GM15510 (cell line): ENCODE measurements around the gene KLHL42.

Source experiments
- POLR2A ChIP-seq: IDR thresholded peaks from 3 replicates; pipeline ENCODE4 v1.6.1; 2011; ENCODE audit warnings: borderline replicate concordance; ENCODE audit not compliant: insufficient read length; ENCODE audit errors: extremely low read depth

Gene KLHL42

GRCh38 chr12:27779920-27780611, at the start of gene KLHL42, which contains the start of gene MANSC4:
KLHL42 (plus strand) TSS chr12:27780233; CDS start chr12:27780331, 98 bp downstream.
MANSC4 (minus strand) TSS chr12:27780236; CDS start chr12:27771276, 8,960 bp downstream.
- peak; percentile 73 for TF ChIP-seq POLR2A

GRCh38 chr12:27732281-27732680, 47.8 kb upstream of the KLHL42 start:
- no peak for TF ChIP-seq POLR2A

GRCh38 chr12:27733052-27733656, 46.9 kb upstream of the KLHL42 start:
- no peak for TF ChIP-seq POLR2A

GRCh38 chr12:27733791-27734190, 46.2 kb upstream of the KLHL42 start:
- TF ChIP-seq POLR2A: no peak

- no peak for TF ChIP-seq POLR2A
These were observed 36.4 kb upstream of the KLHL42 start for GRCh38 chr12:27743601-27744000.

DNA sequence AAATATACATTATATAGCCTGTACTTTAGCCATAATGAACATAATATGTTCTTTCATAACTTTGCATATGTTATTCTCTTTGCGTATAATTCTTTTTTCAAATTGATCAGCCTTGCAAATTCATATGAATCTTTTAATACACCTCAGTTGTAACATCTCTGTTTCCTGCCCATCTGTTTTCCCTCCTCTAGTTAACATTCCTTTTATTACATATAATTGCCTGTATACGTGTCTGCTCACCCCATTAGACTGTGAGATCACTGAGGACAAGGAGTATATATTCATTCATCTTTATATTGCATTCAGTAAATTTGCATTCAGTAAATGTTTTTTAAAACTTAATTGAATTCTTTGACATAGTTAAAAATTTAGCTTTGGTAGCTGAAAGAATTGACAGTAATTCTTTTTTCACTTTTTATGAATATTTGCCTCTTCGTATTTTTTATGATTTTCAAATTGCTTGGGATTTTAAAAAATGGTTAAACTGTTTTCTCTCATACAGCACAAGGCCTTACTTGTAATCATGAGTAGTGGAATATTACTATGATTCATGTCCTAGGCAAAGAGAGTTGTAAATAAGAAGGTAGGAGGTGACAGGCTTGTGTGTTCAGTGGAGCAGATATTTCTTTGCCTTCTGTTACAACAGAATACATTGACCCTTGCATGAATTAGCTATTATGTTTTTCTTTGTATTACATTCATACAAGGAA, 32.8 kb upstream of the KLHL42 start:
- no peak for TF ChIP-seq POLR2A

- TF ChIP-seq POLR2A: no peak
These were observed 28.5 kb upstream of the KLHL42 start for GRCh38 chr12:27751386-27752047.

DNA sequence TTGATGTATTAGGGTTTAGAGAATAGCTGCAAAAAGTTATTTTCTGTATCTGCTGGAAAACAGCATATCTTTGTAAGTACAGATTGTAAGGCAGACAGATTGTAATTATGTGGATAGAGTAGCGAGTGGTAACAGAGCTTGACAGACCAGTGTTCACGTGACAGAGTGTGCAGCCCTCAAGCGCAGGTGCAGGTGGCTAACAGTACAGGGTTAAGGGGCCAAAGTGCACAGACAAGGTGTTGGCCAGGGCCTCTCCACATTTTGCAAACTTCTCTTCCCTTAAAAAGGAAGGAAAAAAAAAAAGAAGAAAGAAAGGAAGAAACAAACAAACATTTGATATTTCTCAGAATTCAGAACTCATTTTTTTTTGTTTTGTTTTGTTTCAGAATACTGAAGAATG, 25.2 kb upstream of the KLHL42 start:
- TF ChIP-seq POLR2A: no peak

DNA sequence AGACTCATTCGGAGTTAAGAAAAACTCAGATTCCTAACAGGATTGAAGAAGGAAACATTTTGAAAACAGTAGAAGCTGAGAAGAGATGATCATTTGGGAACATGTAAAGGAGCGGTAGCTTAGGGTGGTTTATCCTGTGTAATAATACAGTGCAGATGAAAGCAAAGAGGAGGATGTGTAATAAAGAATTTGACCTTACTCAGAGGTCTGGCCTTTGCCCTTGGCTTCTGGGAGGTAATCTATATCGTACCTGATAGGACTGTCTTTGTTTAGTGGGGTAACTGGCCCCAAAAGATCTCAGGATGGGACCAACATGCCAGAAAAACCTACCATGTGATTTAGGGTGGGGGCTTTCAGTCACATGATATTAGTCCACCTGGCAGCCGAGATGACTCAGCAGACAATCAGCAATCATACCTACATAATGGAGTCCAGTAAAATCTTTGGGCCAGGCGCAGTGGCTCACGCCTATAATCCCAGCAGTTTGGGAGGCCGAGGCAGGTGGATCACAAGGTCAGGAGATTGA, 23.3 kb upstream of the KLHL42 start:
- TF ChIP-seq POLR2A: no peak

- no peak for TF ChIP-seq POLR2A
These were observed 17.3 kb upstream of the KLHL42 start for GRCh38 chr12:27762757-27763156.

- TF ChIP-seq POLR2A: no peak
These were observed 13.4 kb upstream of the KLHL42 start for GRCh38 chr12:27766587-27766986.

DNA sequence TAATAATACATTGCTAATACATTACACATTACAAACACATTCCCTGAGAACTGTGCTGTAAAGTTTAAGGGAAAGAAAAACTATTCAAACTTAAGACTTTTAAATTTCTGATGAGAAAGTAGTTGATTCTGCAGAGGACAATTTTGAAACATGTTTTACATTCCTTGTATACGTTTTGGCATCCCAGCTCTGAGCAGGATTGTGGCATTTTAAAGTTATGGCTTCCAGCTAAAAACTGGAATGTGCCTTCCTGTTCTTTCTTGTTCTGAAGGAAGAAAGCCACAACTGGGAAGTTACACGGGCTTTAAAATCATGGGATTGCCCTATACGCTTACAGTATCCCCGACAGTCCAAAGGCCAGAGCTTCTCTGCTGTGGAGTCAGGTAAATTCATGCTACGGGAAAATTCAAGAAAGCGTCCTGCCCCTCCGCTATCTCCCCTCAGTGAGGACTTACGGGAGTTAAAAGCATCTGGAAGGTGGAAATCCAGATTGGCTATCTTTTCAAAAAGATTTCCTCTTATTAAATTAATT, 10.8 kb upstream of the KLHL42 start:
- TF ChIP-seq POLR2A: no peak

DNA sequence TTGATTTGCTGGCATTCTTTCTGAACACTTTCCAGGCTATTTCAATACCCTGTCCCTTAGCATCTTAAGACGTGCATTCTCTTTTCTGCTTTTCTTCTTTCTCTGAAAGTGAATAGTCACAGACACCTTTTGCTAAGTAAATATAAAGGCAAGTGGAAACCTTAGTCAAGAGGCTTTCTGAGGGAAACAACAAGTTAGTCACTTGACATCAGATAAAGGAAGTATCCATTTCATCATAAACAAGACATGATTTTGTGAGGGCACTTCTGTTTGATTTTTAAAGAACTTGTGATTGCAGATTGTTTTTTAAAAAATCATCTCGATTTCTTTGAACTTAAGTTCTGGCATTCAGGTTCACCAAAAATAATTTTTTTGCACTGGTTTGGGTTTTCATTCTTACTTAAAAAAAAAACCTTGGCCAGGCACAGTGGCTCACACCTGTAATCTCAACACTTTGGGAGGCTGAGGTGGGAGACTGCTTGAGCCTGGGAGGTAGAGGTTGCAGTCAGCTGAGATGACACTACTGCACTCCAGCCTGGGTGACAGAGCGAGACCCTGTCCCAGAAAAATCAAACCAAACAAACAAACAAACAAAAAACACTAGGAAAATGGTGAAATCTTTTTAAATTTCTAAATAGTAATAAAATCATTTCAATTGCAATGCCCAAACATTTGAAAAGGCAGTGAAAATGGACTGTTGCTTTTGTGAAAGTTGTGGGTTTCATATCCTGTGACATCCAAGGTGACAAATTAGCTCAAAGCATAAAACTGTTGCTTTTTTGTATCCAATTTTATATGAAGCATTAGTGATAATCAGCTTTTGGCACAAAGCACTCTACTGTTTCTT, 8.3 kb upstream of the KLHL42 start:
- TF ChIP-seq POLR2A: no peak
